Right lobe of liver (tissue), 6 donors: ENCODE data around the gene ADRM1. TPM values are rescaled to one million over a fixed set of nuclear protein-coding genes. Genes with fewer than 3 reads are reported as not detected.
A peak's percentile ranks its signal among the peaks of the same experiment; 100 is the strongest.

Experiments
- ATAC-seq, 4 donors: fragments of 200-7000 bp; cut with Tn5 transposase; one replicate each; pipeline ENCODE4 v1.9.1; 2020; ENCODE audit warnings: mild to moderate bottlenecking in 4 of 4, moderate library complexity in 4 of 4
- DNase-seq, 3 donors: peaks; one replicate each; pipeline ENCODE4 v3.0.0-alpha.2; 2020
- H3K27ac ChIP-seq, 3 donors: fragments of 200-600 bp; one replicate each; pipeline ENCODE4 v1.8.0; 2022
- H3K27me3 ChIP-seq, 2 donors: fragments of 200-600 bp; one replicate each; pipeline ENCODE4 v1.8.0; 2022
- H3K36me3 ChIP-seq, 4 donors: fragments of 200-600 bp; sonication (generic) in 1 of 4; one replicate each; pipeline versions ENCODE4 v1.5.1 to v1.8.0; 2017 to 2022; ENCODE audit warnings: control low read depth in 1 of 4
- H3K4me1 ChIP-seq, 4 donors: fragments of 200-600 bp; sonication (generic) in 1 of 4; one replicate each; pipeline versions ENCODE4 v1.5.1 to v1.8.0; 2017 to 2022; ENCODE audit warnings: control low read depth in 1 of 4
- H3K4me3 ChIP-seq, 3 donors: fragments of 200-600 bp; one replicate each; pipeline ENCODE4 v1.8.0; 2022
- H3K9me3 ChIP-seq, 4 donors: fragments of 200-600 bp; sonication (generic) in 1 of 4; one replicate each; pipeline versions ENCODE4 v1.5.1 to v1.8.0; 2017 to 2022; ENCODE audit warnings: control low read depth in 1 of 4
- CTCF ChIP-seq, 4 donors: fragments of 200-600 bp in 3 of 4; fragments of 450-650 bp in 1 of 4; IDR thresholded peaks; one replicate each; pipeline versions ENCODE4 v1.5.1 to v1.8.0; 2016 to 2022; ENCODE audit warnings: antibody characterized with exemption in 4 of 4, mild to moderate bottlenecking in 2 of 4
- POLR2A ChIP-seq: fragments of 450-650 bp; IDR thresholded peaks from one replicate; pipeline ENCODE4 v1.6.1; 2017; ENCODE audit warnings: antibody characterized with exemption, mild to moderate bottlenecking
- WGBS: methylation state at CpG from one replicate; pipeline ENCODE4 v1.1.6; 2018; ENCODE audit warnings: low coverage, low lambda C conversion rate; ENCODE audit not compliant: insufficient coverage; ENCODE audit errors: missing lambda C conversion rate; 5-methylcytosine and 5-hydroxymethylcytosine counted together
- intact Hi-C, 2 donors: fragments of 100-400 bp; cut with DNase I; formaldehyde crosslinking; loops; one replicate each; pipeline versions ENCODE4 v1.11.2 to v1.14.1; 2022
- total RNA-seq, 6 experiments: library from RNA; depleted of rRNA in 2 of 6; stranded (reverse); fragments of >200 nt in 2 of 6; fragmentation: NEBNext Ultra II Directional in 3 of 6; extraction: Animal tissue kit (Norgen Biotek cat#: 25700) in 3 of 6; gene quantifications; one replicate each; pipeline versions ENCODE4 v1.1.0 to v1.2.4, GENCODE V29; 2016 to 2023
- donor health status: DM: no; HTN: yes; CAD: no.
- donor health status: DM: no; HTN: no; CAD: no.
- donor health status: DM: no; HTN: no; CAD: no.
- donor health status: DM: no; HTN: yes; CAD: no.
- donor health status: DM: no; HTN: yes; CAD: no.

The ADRM1 gene
- total RNA-seq, 6 experiments from 2014 or later = 49.5 to 139 (median 55.7) TPM

DNA sequence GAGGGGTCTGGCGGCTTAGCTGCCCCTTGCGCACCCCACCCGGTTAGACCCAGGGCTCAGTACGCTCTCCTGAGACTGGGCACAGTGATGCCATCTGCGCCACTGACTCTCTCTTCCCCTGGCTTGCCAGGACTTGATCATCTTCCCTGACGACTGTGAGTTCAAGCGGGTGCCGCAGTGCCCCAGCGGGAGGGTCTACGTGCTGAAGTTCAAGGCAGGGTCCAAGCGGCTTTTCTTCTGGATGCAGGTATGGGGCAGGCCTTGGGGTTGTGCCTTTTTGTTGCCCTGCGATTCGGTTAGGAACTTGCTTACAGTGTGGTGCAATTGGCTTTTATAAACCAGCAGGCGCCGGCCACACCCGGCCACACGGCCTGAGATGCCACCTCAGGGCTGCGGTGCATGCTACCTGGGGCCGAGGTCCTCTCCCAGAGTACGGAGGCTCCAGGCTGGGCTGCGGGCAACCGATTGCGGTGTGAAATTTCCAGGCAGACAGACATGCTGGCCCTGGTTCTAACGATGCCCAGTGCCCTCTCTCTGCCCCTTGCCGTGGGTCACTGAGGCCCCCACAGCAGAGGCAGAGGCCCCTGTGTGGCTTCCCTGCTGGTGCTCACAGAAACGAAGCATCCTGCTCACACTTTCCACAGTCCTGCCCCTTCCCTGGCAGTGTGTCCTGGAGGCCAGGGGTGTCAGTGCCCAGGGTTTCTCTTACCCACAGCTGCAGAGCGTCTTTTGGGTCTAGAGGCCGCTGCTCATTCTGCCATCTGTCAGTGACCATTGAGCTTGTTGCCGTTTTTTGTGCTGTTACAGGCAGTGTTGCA, 1.7 kb downstream of the ADRM1 start:
- TF ChIP-seq POLR2A = no peak
- TF ChIP-seq CTCF (IDR thresholded peaks at IDR 0.05) = no peak
- Histone ChIP-seq H3K4me3 (peak overlapping the region; percentile 85 to 96 (median 86)), H3K27ac (peak overlapping the region in 2 of 3 donors; percentile 60 to 95), H3K4me1 (peaks cover 0 to 25% (median 11%) of the 10 kb centered on the region in 4 donors), H3K27me3 (no peaks in the 10 kb centered on the region), H3K9me3 (no peaks in the 10 kb centered on the region), H3K36me3 (peaks cover 0 to 45% (median 18%) of the 10 kb centered on the region in 4 donors)
- intact Hi-C loops = loop anchor here (5.0 to 10.0 kb wide), 2 partner anchors 50 to 73 kb away; no protein-coding TSS in a partner anchor
- WGBS = 32% methylated on average over 3 of the region's 29 CpGs
- ATAC-seq (no peak), DNase-seq (no peak)

- no peaks in the 10 kb centered on the region for H3K27me3 ChIP-seq
- DNase-seq (peak in 1 of 3 donors; percentile 87), ATAC-seq (peak in 2 of 4 donors; percentile 4 to 21)
- intact Hi-C loops = loop anchor here (5.0 to 10.0 kb wide), 2 partner anchors 50 to 72 kb away; no protein-coding TSS in a partner anchor
- H3K9me3 ChIP-seq = no peaks in the 10 kb centered on the region
- peaks cover 0 to 25% (median 11%) of the 10 kb centered on the region in 4 donors for H3K4me1 ChIP-seq
- no peak for TF ChIP-seq POLR2A
- TF ChIP-seq CTCF (IDR thresholded peaks at IDR 0.05) = no peak
- H3K36me3 ChIP-seq = peaks cover 0 to 45% (median 18%) of the 10 kb centered on the region in 4 donors
- H3K27ac ChIP-seq = peak overlapping the region in 1 of 3 donors; percentile 60
- 59% methylated on average over 14 of the region's 18 CpGs for WGBS
- H3K4me3 ChIP-seq = peak overlapping the region in 1 of 3 donors; percentile 85
Measured at GRCh38 chr20:62305149-62305764, 2.5 kb downstream of the ADRM1 start.

DNA sequence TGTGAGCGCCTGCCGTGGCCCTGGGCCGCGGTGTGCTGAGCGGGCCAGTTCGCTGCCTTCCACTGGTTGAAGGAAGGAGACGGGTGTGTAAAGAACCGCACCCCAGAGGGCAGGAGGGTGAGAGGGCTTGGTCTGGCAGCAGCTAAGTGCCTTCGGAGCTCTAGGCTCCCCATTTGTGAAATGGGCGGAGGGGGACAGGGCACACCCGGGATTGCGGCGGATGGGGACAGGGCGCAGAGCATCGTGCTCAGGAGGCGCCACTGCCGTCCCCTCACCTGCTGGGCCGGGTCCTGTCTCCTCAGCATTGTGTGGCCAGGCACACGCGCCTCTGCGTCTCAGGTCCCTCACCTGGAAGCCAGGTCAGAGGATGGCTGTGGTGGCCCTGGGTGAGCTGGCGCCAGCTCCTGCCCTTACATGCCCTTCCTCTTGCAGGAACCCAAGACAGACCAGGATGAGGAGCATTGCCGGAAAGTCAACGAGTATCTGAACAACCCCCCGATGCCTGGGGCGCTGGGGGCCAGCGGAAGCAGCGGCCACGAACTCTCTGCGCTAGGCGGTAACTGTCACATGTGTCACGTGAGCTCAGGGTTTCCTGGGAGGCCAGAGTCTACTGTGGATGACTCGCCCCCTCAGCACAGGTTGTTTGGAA, 3.1 kb downstream of the ADRM1 start:
- WGBS = 49% methylated on average over 3 of the region's 33 CpGs
- Histone ChIP-seq H3K9me3 (no peaks in the 10 kb centered on the region), H3K27ac (no peak overlapping the region), H3K27me3 (no peaks in the 10 kb centered on the region), H3K4me3 (no peak overlapping the region), H3K4me1 (peaks cover 0 to 25% (median 11%) of the 10 kb centered on the region in 4 donors), H3K36me3 (peaks cover 0 to 45% (median 18%) of the 10 kb centered on the region in 4 donors)
- TF ChIP-seq POLR2A = no peak
- TF ChIP-seq CTCF (IDR thresholded peaks at IDR 0.05) = no peak
- ATAC-seq (no peak), DNase-seq (no peak)
- intact Hi-C loops = loop anchor here (5.0 to 10.0 kb wide), 2 partner anchors 49 to 71 kb away; no protein-coding TSS in a partner anchor

- Histone ChIP-seq H3K4me1 (peaks cover 0 to 25% (median 11%) of the 10 kb centered on the region in 4 donors), H3K27ac (no peak overlapping the region), H3K4me3 (no peak overlapping the region), H3K36me3 (peaks cover 0 to 52% (median 18%) of the 10 kb centered on the region in 4 donors), H3K9me3 (no peaks in the 10 kb centered on the region), H3K27me3 (no peaks in the 10 kb centered on the region)
- ATAC-seq (no peak), DNase-seq (no peak)
- WGBS = no CpG with 5 or more reads among the region's 27 CpGs
- no peak for TF ChIP-seq POLR2A
- intact Hi-C loops = loop anchor here (5.0 to 10.0 kb wide), 2 partner anchors 48 to 71 kb away; no protein-coding TSS in a partner anchor
Measured at GRCh38 chr20:62306414-62307187, 3.8 kb downstream of the ADRM1 start.
